Osteocyte (in vitro differentiated cells): ENCODE measurements around the gene FAM9A. TPM values are rescaled to one million over a fixed set of nuclear protein-coding genes. Genes with fewer than 3 reads are reported as not detected.
"Not testable (repeated sequence)": the region's sequence is repeated elsewhere in the genome, so short reads cannot be mapped to it uniquely, and the experiment has no call there.

ENCODE experiments used
- DNase-seq: peaks from one replicate; pipeline ENCODE4 v3.0.0; 2021; ENCODE audit warnings: mixed read lengths; ENCODE audit not compliant: unreplicated experiment; ENCODE audit errors: extremely low spot score
- H3K27ac Mint-ChIP-seq: one replicate; pipeline ENCODE4 v1.8.0; 2021; ENCODE audit warnings: mild to moderate bottlenecking, mixed read lengths; ENCODE audit not compliant: unreplicated experiment
- H3K27me3 Mint-ChIP-seq: one replicate; pipeline ENCODE4 v1.8.0; 2021; ENCODE audit warnings: mixed read lengths; ENCODE audit not compliant: unreplicated experiment
- H3K36me3 Mint-ChIP-seq: one replicate; pipeline ENCODE4 v1.8.0; 2021; ENCODE audit warnings: mixed read lengths; ENCODE audit not compliant: unreplicated experiment
- H3K4me1 Mint-ChIP-seq: one replicate; pipeline ENCODE4 v1.8.0; 2021; ENCODE audit warnings: mixed read lengths; ENCODE audit not compliant: unreplicated experiment
- H3K4me3 Mint-ChIP-seq: one replicate; pipeline ENCODE4 v1.8.0; 2021; ENCODE audit warnings: mild to moderate bottlenecking, moderate library complexity, mixed read lengths; ENCODE audit not compliant: unreplicated experiment
- H3K9me3 Mint-ChIP-seq: one replicate; pipeline ENCODE4 v1.8.0; 2021; ENCODE audit warnings: mixed read lengths; ENCODE audit not compliant: unreplicated experiment
- total RNA-seq: library from RNA; stranded (reverse); gene quantifications from 2 replicates; pipeline ENCODE4 v1.2.1, GENCODE V29; 2021
- TF ChIP-seq, protein P1 (sequence below): fragments of 200-600 bp; sonication (generic); IDR thresholded peaks from 2 replicates; pipeline ENCODE4 v1.5.0; 2021; ENCODE audit warnings: antibody characterized with exemption, mild to moderate bottlenecking, moderate library complexity

FAM9A gene
- total RNA-seq, 1 donor from 2014 or later: not detected

DNA sequence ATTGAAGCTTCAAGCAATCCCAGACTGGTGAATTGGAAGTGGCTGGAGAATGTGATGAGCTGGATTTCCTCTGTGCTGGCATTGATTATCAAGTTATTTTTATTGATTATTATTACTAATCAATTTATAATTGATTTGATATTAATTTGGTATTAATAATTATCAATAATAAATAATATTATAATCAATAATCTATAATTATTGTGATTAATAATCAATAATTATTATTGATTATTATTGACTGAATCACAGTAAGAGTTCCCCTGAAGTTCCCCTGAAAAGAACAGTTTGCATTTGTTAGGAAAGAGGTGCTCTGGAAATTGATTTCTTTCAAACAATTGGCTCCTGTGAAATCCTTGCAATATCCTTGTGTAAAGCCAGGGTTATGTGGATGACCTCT, 7.5 kb upstream of the FAM9A start:
- peaks cover 26% of the 10 kb centered on the region for H3K27me3 Mint-ChIP-seq
- H3K4me1 Mint-ChIP-seq: no peaks in the 10 kb centered on the region
- H3K4me3 Mint-ChIP-seq: no peak overlapping the region
- TF ChIP-seq, protein P1, sequence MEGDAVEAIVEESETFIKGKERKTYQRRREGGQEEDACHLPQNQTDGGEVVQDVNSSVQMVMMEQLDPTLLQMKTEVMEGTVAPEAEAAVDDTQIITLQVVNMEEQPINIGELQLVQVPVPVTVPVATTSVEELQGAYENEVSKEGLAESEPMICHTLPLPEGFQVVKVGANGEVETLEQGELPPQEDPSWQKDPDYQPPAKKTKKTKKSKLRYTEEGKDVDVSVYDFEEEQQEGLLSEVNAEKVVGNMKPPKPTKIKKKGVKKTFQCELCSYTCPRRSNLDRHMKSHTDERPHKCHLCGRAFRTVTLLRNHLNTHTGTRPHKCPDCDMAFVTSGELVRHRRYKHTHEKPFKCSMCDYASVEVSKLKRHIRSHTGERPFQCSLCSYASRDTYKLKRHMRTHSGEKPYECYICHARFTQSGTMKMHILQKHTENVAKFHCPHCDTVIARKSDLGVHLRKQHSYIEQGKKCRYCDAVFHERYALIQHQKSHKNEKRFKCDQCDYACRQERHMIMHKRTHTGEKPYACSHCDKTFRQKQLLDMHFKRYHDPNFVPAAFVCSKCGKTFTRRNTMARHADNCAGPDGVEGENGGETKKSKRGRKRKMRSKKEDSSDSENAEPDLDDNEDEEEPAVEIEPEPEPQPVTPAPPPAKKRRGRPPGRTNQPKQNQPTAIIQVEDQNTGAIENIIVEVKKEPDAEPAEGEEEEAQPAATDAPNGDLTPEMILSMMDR: no peak
- DNase-seq: no peak
- H3K27ac Mint-ChIP-seq: no peak overlapping the region
- no peaks in the 10 kb centered on the region for H3K36me3 Mint-ChIP-seq
- peaks cover 4% of the 10 kb centered on the region for H3K9me3 Mint-ChIP-seq

GRCh38 chrX:8805974-8806373, 4.8 kb upstream of the FAM9A start:
- H3K27me3 Mint-ChIP-seq: peaks cover 18% of the 10 kb centered on the region
- no peak overlapping the region for H3K4me3 Mint-ChIP-seq
- no peaks in the 10 kb centered on the region for H3K36me3 Mint-ChIP-seq
- no peaks in the 10 kb centered on the region for H3K4me1 Mint-ChIP-seq
- TF ChIP-seq, protein P1: no peak
- DNase-seq: no peak
- H3K9me3 Mint-ChIP-seq: peaks cover 4% of the 10 kb centered on the region
- H3K27ac Mint-ChIP-seq: no peak overlapping the region

DNA sequence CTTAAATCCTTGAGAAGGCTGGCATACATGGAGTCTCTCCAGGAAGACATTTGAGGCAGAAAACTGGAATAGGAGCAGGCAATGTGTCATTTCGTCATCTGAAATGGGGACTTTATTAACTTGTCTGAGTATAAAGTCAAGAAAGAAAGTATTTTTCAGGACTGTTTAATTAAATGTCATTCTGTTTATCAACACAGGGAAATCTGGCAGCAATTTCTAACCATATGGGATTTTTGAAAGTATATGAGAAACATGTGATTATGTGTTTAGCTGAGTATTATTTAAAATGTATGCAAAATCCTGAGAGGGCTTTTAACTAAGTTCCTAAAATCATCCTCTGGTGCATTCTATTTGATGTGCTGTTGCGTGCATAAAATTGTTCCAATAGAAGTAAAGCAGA, 3.9 kb upstream of the FAM9A start:
- H3K4me3 Mint-ChIP-seq: no peak overlapping the region
- no peaks in the 10 kb centered on the region for H3K4me1 Mint-ChIP-seq
- peaks cover 4% of the 10 kb centered on the region for H3K9me3 Mint-ChIP-seq
- H3K27me3 Mint-ChIP-seq: peaks cover 14% of the 10 kb centered on the region
- H3K36me3 Mint-ChIP-seq: no peaks in the 10 kb centered on the region
- no peak overlapping the region for H3K27ac Mint-ChIP-seq
- DNase-seq: no peak
- TF ChIP-seq, protein P1: no peak

GRCh38 chrX:8803326-8803725, 2.1 kb upstream of the FAM9A start:
- no peaks in the 10 kb centered on the region for H3K36me3 Mint-ChIP-seq
- TF ChIP-seq, protein P1: no peak
- no peaks in the 10 kb centered on the region for H3K4me1 Mint-ChIP-seq
- DNase-seq: no peak
- no peak overlapping the region for H3K4me3 Mint-ChIP-seq
- H3K27ac Mint-ChIP-seq: no peak overlapping the region
- peaks cover 14% of the 10 kb centered on the region for H3K27me3 Mint-ChIP-seq
- H3K9me3 Mint-ChIP-seq: peaks cover 4% of the 10 kb centered on the region

- not testable (repeated sequence) for H3K36me3 Mint-ChIP-seq, H3K9me3 Mint-ChIP-seq, DNase-seq, H3K27me3 Mint-ChIP-seq, H3K4me1 Mint-ChIP-seq, H3K4me3 Mint-ChIP-seq, H3K27ac Mint-ChIP-seq
Measured at GRCh38 chrX:8800351-8800750, 832 bp downstream of the FAM9A start.

- DNase-seq, H3K4me1 Mint-ChIP-seq, H3K9me3 Mint-ChIP-seq, H3K36me3 Mint-ChIP-seq, H3K27ac Mint-ChIP-seq, H3K4me3 Mint-ChIP-seq: not testable (repeated sequence)
- H3K27me3 Mint-ChIP-seq: peaks cover 10% of the 10 kb centered on the region
Measured at GRCh38 chrX:8799281-8799680, 1.9 kb downstream of the FAM9A start.

GRCh38 chrX:8798702-8799101, 2.5 kb downstream of the FAM9A start:
- not testable (repeated sequence) for H3K27ac Mint-ChIP-seq, H3K4me1 Mint-ChIP-seq, H3K4me3 Mint-ChIP-seq, H3K36me3 Mint-ChIP-seq, H3K9me3 Mint-ChIP-seq, DNase-seq
- peaks cover 13% of the 10 kb centered on the region for H3K27me3 Mint-ChIP-seq

GRCh38 chrX:8787119-8787518, 14.1 kb downstream of the FAM9A start:
- not testable (repeated sequence) for H3K27me3 Mint-ChIP-seq, H3K27ac Mint-ChIP-seq, H3K9me3 Mint-ChIP-seq, H3K4me1 Mint-ChIP-seq, DNase-seq, H3K4me3 Mint-ChIP-seq, H3K36me3 Mint-ChIP-seq
